HL-60 (cell line): ENCODE data around the gene C1orf167.

Experiments used
- DNase-seq, 2 experiments: peaks; one replicate each; pipeline ENCODE4 v3.0.0-alpha.2; 2010 to 2020; ENCODE audit warnings: low read depth in 1 of 2, low spot score in 1 of 2
- H3K27ac ChIP-seq: fragments of 250-450 bp; sonication (Bioruptor Pico); replicated peaks from 2 replicates; pipeline ENCODE4 v1.5.1; 2020; ENCODE audit warnings: mild to moderate bottlenecking, moderate library complexity
- H3K27me3 ChIP-seq: fragments of 250-450 bp; sonication (Bioruptor Pico); 2 replicates; pipeline ENCODE4 v1.5.1; 2021; ENCODE audit warnings: mild to moderate bottlenecking, moderate library complexity; ENCODE audit not compliant: insufficient read depth, poor library complexity, severe bottlenecking
- H3K4me3 ChIP-seq: replicated peaks from 2 replicates; pipeline ENCODE4 v1.5.1; 2011; ENCODE audit warnings: mild to moderate bottlenecking, control low read depth, low read length; ENCODE audit not compliant: insufficient read depth
- CTCF ChIP-seq: IDR thresholded peaks from one replicate; pipeline ENCODE4 v1.5.1; 2011; ENCODE audit warnings: low read length, control low read depth, inconsistent platforms; ENCODE audit not compliant: insufficient read depth
- GABPA ChIP-seq: IDR thresholded peaks from 2 replicates; pipeline ENCODE4 v1.6.1; 2012; ENCODE audit warnings: low read depth
- POLR2AphosphoS5 ChIP-seq: IDR thresholded peaks from 2 replicates; pipeline ENCODE4 v1.6.1; 2012; ENCODE audit warnings: low read depth
- SPI1 ChIP-seq: IDR thresholded peaks from 2 replicates; pipeline ENCODE4 v1.6.1; 2012; ENCODE audit warnings: low read depth, mild to moderate bottlenecking, borderline replicate concordance
- TF ChIP-seq, protein P1 (sequence below): IDR thresholded peaks from 2 replicates; pipeline ENCODE4 v1.6.1; 2012; ENCODE audit warnings: low read depth; ENCODE audit not compliant: insufficient replicate concordance

The C1orf167 gene

DNA sequence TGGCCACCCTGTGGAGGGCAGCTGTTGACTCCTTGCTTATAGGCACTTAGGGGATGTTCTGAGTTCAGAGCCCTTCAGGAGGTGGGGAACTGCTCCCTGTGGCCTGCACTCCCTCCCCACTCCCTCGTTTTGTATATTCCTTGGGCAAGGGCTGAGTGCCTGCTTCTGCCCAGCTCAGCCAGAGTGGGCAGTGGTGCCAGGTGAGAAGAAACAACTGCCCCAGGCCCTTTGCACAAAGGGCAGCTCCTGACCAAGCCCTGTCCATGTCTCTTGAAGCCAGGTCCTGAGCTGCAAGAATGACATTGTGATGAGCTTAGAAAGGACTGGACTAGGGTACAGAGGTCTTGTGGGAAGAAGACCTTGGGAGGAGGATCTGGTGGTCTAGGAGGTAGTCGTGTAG is 23.9 kb upstream of the C1orf167 start:
- Histone ChIP-seq H3K27me3 (no peaks in the 10 kb centered on the region), H3K4me3 (no peak overlapping the region), H3K27ac (peak overlapping the region; percentile 98)
- TF ChIP-seq, protein P1, sequence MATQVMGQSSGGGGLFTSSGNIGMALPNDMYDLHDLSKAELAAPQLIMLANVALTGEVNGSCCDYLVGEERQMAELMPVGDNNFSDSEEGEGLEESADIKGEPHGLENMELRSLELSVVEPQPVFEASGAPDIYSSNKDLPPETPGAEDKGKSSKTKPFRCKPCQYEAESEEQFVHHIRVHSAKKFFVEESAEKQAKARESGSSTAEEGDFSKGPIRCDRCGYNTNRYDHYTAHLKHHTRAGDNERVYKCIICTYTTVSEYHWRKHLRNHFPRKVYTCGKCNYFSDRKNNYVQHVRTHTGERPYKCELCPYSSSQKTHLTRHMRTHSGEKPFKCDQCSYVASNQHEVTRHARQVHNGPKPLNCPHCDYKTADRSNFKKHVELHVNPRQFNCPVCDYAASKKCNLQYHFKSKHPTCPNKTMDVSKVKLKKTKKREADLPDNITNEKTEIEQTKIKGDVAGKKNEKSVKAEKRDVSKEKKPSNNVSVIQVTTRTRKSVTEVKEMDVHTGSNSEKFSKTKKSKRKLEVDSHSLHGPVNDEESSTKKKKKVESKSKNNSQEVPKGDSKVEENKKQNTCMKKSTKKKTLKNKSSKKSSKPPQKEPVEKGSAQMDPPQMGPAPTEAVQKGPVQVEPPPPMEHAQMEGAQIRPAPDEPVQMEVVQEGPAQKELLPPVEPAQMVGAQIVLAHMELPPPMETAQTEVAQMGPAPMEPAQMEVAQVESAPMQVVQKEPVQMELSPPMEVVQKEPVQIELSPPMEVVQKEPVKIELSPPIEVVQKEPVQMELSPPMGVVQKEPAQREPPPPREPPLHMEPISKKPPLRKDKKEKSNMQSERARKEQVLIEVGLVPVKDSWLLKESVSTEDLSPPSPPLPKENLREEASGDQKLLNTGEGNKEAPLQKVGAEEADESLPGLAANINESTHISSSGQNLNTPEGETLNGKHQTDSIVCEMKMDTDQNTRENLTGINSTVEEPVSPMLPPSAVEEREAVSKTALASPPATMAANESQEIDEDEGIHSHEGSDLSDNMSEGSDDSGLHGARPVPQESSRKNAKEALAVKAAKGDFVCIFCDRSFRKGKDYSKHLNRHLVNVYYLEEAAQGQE, result no peak
- TF ChIP-seq GABPA, result no peak
- no peak for TF ChIP-seq CTCF
- TF ChIP-seq POLR2AphosphoS5, result no peak
- no peak for TF ChIP-seq SPI1
- no peak for DNase-seq

DNA sequence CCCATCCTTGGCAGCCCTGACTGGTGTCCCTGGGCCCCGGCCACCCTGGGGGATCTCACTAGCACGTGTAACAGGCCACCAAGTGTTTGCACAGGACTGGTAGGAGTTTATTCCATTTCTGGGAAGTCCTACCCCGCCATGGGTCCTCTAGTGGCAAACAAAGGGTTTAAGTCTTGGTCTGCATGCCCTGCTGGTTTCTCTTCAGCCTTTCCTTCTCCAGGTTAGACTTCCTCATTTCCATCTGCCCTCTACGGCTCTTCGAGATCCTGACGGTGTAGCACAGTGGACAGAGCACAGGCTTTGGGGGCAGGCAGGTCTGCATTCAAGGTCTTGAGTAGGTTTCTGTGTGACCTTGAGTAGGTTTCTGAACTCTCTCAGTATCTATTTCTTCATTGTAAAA is 23.2 kb upstream of the C1orf167 start:
- H3K27me3 ChIP-seq, result no peaks in the 10 kb centered on the region
- DNase-seq, result peak in 1 of 2 experiments; percentile 74
- H3K27ac ChIP-seq, result peak overlapping the region; percentile 98

GRCh38 chr1:11740258-11741192 is 21.5 kb upstream of the C1orf167 start:
- TF ChIP-seq GABPA (no peak), SPI1 (peak; percentile 49; the same call in 1 of the 2 replicates), POLR2AphosphoS5 (peak; percentile 99), CTCF (no peak)
- TF ChIP-seq, protein P1, result no peak
- DNase-seq, result peak; percentile 89 to 91
- Histone ChIP-seq H3K4me3 (no peak overlapping the region), H3K27ac (peak overlapping the region; percentile 98), H3K27me3 (no peaks in the 10 kb centered on the region)

More for the DNA sequence above, 23.2 kb upstream of the C1orf167 start:
- TF ChIP-seq CTCF (no peak), SPI1 (peak; percentile 97)
- H3K4me3 ChIP-seq, result no peak overlapping the region
